Thyroid gland (tissue), 4 donors: Measurements from ENCODE around the gene MTHFD1L. TPM values are rescaled to one million over a fixed set of nuclear protein-coding genes. Genes with fewer than 3 reads are reported as not detected.

Experiments
- DNase-seq, 2 donors: peaks; one replicate each; pipeline ENCODE4 v3.0.0-alpha.2; 2019
- H3K27ac ChIP-seq, 3 donors: fragments of 200-600 bp; sonication (generic); 1 replicate in 2 of 3; 2 replicates in 1 of 3; pipeline ENCODE4 v1.5.1; 2016 to 2019; ENCODE audit warnings: mild to moderate bottlenecking in 1 of 3, moderate library complexity in 1 of 3
- H3K27me3 ChIP-seq: fragments of 200-600 bp; sonication (generic); one replicate; pipeline ENCODE4 v1.5.1; 2019
- H3K36me3 ChIP-seq, 2 donors: fragments of 200-600 bp; sonication (generic); one replicate each; pipeline ENCODE4 v1.5.1; 2016 to 2019
- H3K4me1 ChIP-seq, 2 donors: fragments of 200-600 bp; sonication (generic); one replicate each; pipeline ENCODE4 v1.5.1; 2017 to 2019
- H3K4me3 ChIP-seq, 3 donors: fragments of 200-600 bp; sonication (generic); replicated peaks in 1 of 3; 1 replicate in 2 of 3; 2 replicates in 1 of 3; pipeline ENCODE4 v1.5.1; 2016; ENCODE audit warnings: mild to moderate bottlenecking in 1 of 3
- H3K9me3 ChIP-seq: fragments of 200-600 bp; sonication (generic); one replicate; pipeline ENCODE4 v1.5.1; 2017
- CTCF ChIP-seq, 6 experiments: fragments of 200-600 bp in 3 of 6; fragments of 450-650 bp in 3 of 6; sonication (generic) in 3 of 6; IDR thresholded peaks; one replicate each; pipeline ENCODE4 v1.5.1; 2016 to 2019; ENCODE audit warnings: antibody characterized with exemption in 6 of 6, mild to moderate bottlenecking in 2 of 6, inconsistent platforms in 1 of 6, moderate library complexity in 1 of 6
- POLR2A ChIP-seq, 2 donors: fragments of 450-650 bp; IDR thresholded peaks; one replicate each; pipeline ENCODE4 v1.6.1; 2017; ENCODE audit warnings: antibody characterized with exemption in 2 of 2, mild to moderate bottlenecking in 2 of 2, moderate library complexity in 1 of 2
- WGBS, 2 donors: methylation state at CpG; one replicate each; pipeline ENCODE4 v1.1.5; 2017; 5-methylcytosine and 5-hydroxymethylcytosine counted together
- intact Hi-C: fragments of 100-400 bp; cut with DNase I; formaldehyde crosslinking; loops from one replicate; pipeline ENCODE4 v1.15.1; 2023
- total RNA-seq, 4 donors: library from RNA; depleted of rRNA; stranded (reverse); fragments of >200 nt; gene quantifications; one replicate each; pipeline ENCODE4 v1.2.3, GENCODE V29; 2016

The MTHFD1L gene
- total RNA-seq, 4 donors from 2014 or later, result 8.7 to 14.6 (median 11.0) TPM

GRCh38 chr6:151075527-151075926 is 210.0 kb downstream of the MTHFD1L start:
- Histone ChIP-seq H3K27me3 (no peaks in the 10 kb centered on the region), H3K4me1 (no peaks in the 10 kb centered on the region), H3K4me3 (no peak overlapping the region), H3K27ac (no peak overlapping the region), H3K36me3 (no peaks in the 10 kb centered on the region), H3K9me3 (no peaks in the 10 kb centered on the region)
- 86 to 87% methylated on average over 2 of the region's 2 CpGs for WGBS, 2 donors
- intact Hi-C loops, result no loop called here
- DNase-seq, result no peak
- TF ChIP-seq POLR2A (IDR thresholded peaks at IDR 0.05), result no peak
- TF ChIP-seq CTCF (IDR thresholded peaks at IDR 0.05), result no peak

DNA sequence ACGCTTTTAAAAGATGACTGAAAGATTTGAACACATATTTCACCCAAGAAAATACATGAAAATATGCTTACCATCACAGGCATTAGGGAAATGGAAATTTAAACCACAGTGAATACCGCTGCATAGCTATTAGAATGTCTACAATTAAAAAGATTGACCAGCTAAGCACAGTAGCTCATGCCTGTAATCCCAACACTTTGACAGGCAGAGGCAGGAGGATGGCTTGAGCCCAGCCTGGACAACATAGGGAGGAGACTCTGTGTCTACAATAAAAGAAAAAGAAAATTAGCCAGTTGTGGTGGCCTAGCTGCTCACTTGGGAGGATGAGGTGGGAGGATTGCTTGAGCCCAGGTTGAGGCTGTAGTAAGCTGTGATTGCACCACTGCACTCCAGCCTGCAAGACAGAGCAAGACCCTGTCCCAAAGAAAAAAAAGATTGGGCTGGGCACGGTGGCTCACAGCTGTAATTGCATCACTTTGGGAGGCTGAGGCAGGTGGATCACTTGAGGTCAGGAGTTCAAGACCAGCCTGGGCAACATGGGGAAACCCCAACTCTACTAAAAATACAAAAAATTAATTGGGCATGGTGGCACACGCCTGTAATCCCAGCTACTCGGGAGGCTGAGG is 210.5 kb downstream of the MTHFD1L start:
- H3K36me3 ChIP-seq, result no peaks in the 10 kb centered on the region
- H3K9me3 ChIP-seq, result no peaks in the 10 kb centered on the region
- H3K4me3 ChIP-seq, result no peak overlapping the region
- intact Hi-C loops, result no loop called here
- no peak overlapping the region for H3K27ac ChIP-seq
- no peaks in the 10 kb centered on the region for H3K4me1 ChIP-seq
- no peak for DNase-seq
- TF ChIP-seq POLR2A (IDR thresholded peaks at IDR 0.05) (no peak), CTCF (IDR thresholded peaks at IDR 0.05) (no peak)
- 91 to 94% methylated on average over 5 of the region's 5 CpGs for WGBS, 2 donors
- H3K27me3 ChIP-seq, result no peaks in the 10 kb centered on the region

- intact Hi-C loops, result no loop called here
- 95 to 98% methylated on average over 6 of the region's 6 CpGs for whole genome bisulfite sequencing, 2 donors
Measured at GRCh38 chr6:151078655-151079054, 213.2 kb downstream of the MTHFD1L start.

DNA sequence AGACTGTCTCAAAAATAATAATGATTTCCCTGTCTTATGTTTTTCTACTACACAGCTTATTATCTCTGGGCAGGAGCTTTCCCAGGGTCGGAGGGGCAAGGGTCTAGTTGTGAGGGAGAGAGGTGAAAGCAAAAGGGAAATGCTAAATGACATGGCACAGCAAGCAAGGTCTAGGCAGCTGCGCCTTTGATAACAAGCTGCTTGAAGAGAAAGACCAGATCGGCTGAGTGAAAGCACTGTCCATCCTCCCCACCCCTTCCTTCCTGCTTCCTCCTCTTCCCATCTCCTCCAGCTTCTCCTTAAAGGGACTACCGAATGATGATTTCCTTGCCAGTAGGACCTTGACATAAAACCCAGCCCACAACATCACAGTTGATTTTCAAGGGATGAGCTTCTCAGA is 216.2 kb downstream of the MTHFD1L start:
- no peaks in the 10 kb centered on the region for H3K27me3 ChIP-seq
- 67 to 69% methylated on average over 4 of the region's 4 CpGs for WGBS, 2 donors
- no peak for TF ChIP-seq CTCF (IDR thresholded peaks at IDR 0.05)
- no peak for TF ChIP-seq POLR2A (IDR thresholded peaks at IDR 0.05)

More at GRCh38 chr6:151078655-151079054, 213.2 kb downstream of the MTHFD1L start:
- no peaks in the 10 kb centered on the region for H3K4me1 ChIP-seq
- no peaks in the 10 kb centered on the region for H3K36me3 ChIP-seq
- H3K27me3 ChIP-seq, result no peaks in the 10 kb centered on the region
- no peaks in the 10 kb centered on the region for H3K9me3 ChIP-seq
- TF ChIP-seq POLR2A (IDR thresholded peaks at IDR 0.05) (no peak), CTCF (IDR thresholded peaks at IDR 0.05) (no peak)
- no peak for DNase-seq
- no peak overlapping the region for H3K4me3 ChIP-seq
- H3K27ac ChIP-seq, result no peak overlapping the region

DNA sequence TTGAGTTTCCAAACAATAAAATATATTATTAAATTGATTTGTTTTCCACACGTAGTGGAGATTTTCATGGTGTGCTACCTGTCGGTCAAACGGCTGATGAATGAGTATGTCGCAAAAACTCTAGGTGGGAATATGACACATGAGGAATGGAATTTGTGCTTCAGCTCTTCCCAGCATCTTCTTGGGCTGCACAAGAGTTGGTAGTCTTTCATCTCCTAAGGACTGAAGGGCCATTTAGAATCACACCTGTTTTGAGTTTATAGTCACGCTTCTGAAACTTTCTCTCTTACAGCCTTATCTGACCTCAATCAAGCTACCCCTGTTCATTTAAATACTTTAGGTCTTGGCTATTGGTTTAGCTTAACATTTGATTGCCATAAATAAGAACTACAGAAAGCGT is 216.6 kb downstream of the MTHFD1L start:
- no peak for DNase-seq
- WGBS, 2 donors, result 73 to 83% methylated on average over 6 of the region's 6 CpGs

More for the DNA sequence above, 216.2 kb downstream of the MTHFD1L start:
- no peaks in the 10 kb centered on the region for H3K4me1 ChIP-seq
- DNase-seq, result no peak
- H3K36me3 ChIP-seq, result no peaks in the 10 kb centered on the region
- H3K4me3 ChIP-seq, result no peak overlapping the region
- H3K9me3 ChIP-seq, result no peaks in the 10 kb centered on the region
- no peak overlapping the region for H3K27ac ChIP-seq
- intact Hi-C loops, result no loop called here

More for the DNA sequence above, 216.6 kb downstream of the MTHFD1L start:
- Histone ChIP-seq H3K4me3 (no peak overlapping the region), H3K36me3 (no peaks in the 10 kb centered on the region), H3K27me3 (no peaks in the 10 kb centered on the region), H3K27ac (no peak overlapping the region), H3K4me1 (no peaks in the 10 kb centered on the region), H3K9me3 (no peaks in the 10 kb centered on the region)
- no peak for TF ChIP-seq POLR2A (IDR thresholded peaks at IDR 0.05)
- TF ChIP-seq CTCF (IDR thresholded peaks at IDR 0.05), result no peak
- intact Hi-C loops, result no loop called here
